Tibial artery (tissue), 4 donors: ENCODE data around the gene PLD5.
"Not testable (repeated sequence)": the region's sequence is repeated elsewhere in the genome, so short reads cannot be mapped to it uniquely, and the experiment has no call there.

Experiments
- DNase-seq, 2 donors: peaks; one replicate each; pipeline ENCODE4 v3.0.0-alpha.2; 2019
- H3K27ac ChIP-seq, 2 donors: fragments of 200-600 bp; sonication (generic) in 1 of 2; 1 replicate in 1 of 2; 2 replicates in 1 of 2; pipeline ENCODE4 v1.5.1; 2018 to 2019; ENCODE audit warnings: mild to moderate bottlenecking in 1 of 2
- H3K27me3 ChIP-seq, 2 donors: fragments of 200-600 bp; sonication (generic) in 1 of 2; one replicate each; pipeline versions ENCODE4 v1.5.1 to v1.6.0; 2016 to 2019
- H3K36me3 ChIP-seq, 3 donors: fragments of 200-600 bp; sonication (generic) in 2 of 3; one replicate each; pipeline ENCODE4 v1.5.1; 2016 to 2019; ENCODE audit warnings: mild to moderate bottlenecking in 2 of 3
- H3K4me1 ChIP-seq, 4 donors: fragments of 200-600 bp; sonication (generic) in 2 of 4; 1 replicate in 3 of 4; 2 replicates in 1 of 4; pipeline ENCODE4 v1.5.1; 2016 to 2019
- H3K4me3 ChIP-seq, 2 donors: fragments of 200-600 bp; sonication (generic) in 1 of 2; 1 replicate in 1 of 2; 2 replicates in 1 of 2; pipeline ENCODE4 v1.5.1; 2018 to 2019; ENCODE audit warnings: mild to moderate bottlenecking in 2 of 2
- H3K9me3 ChIP-seq, 3 donors: fragments of 200-600 bp; sonication (generic) in 1 of 3; one replicate each; pipeline ENCODE4 v1.5.1; 2016 to 2019
- intact Hi-C: fragments of 100-400 bp; cut with DNase I; formaldehyde crosslinking; loops from one replicate; pipeline ENCODE4 v1.15.0; 2023; ENCODE audit warnings: low total_unique reads
- TF ChIP-seq, protein P1 (sequence below), 2 experiments: fragments of 200-600 bp in 1 of 2; fragments of 450-650 bp in 1 of 2; IDR thresholded peaks; one replicate each; pipeline ENCODE4 v1.5.1; 2017 to 2019; ENCODE audit warnings: antibody characterized with exemption in 2 of 2, mild to moderate bottlenecking in 1 of 2, moderate library complexity in 1 of 2

Gene PLD5

DNA sequence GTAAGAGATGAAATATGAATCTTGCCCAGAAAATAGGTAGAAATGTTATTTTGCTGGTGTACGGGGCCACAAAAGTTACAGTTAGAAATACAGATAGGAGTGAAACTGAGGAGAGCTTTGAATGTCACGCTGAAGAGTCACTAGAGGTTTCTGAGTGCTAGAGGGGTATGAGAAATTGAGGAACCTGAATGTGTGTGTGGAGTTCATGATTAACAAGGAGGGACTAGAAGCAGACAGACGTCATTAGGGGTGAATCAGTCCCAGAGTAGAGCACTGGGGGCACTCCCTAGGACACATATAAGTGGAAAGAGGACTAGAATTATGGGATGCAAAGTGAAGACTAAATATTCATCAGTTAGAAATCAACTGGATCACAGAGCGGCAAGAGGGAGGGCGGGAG is 336.7 kb downstream of the PLD5 start:
- no peak overlapping the region for H3K27ac ChIP-seq
- intact Hi-C loops, result no loop called here
- no peaks in the 10 kb centered on the region for H3K27me3 ChIP-seq
- H3K4me3 ChIP-seq, result no peak overlapping the region
- no peaks in the 10 kb centered on the region for H3K4me1 ChIP-seq
- H3K9me3 ChIP-seq, result no peaks in the 10 kb centered on the region
- no peak for DNase-seq
- TF ChIP-seq, protein P1, sequence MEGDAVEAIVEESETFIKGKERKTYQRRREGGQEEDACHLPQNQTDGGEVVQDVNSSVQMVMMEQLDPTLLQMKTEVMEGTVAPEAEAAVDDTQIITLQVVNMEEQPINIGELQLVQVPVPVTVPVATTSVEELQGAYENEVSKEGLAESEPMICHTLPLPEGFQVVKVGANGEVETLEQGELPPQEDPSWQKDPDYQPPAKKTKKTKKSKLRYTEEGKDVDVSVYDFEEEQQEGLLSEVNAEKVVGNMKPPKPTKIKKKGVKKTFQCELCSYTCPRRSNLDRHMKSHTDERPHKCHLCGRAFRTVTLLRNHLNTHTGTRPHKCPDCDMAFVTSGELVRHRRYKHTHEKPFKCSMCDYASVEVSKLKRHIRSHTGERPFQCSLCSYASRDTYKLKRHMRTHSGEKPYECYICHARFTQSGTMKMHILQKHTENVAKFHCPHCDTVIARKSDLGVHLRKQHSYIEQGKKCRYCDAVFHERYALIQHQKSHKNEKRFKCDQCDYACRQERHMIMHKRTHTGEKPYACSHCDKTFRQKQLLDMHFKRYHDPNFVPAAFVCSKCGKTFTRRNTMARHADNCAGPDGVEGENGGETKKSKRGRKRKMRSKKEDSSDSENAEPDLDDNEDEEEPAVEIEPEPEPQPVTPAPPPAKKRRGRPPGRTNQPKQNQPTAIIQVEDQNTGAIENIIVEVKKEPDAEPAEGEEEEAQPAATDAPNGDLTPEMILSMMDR (IDR thresholded peaks at IDR 0.05), result no peak
- H3K36me3 ChIP-seq, result no peaks in the 10 kb centered on the region

DNA sequence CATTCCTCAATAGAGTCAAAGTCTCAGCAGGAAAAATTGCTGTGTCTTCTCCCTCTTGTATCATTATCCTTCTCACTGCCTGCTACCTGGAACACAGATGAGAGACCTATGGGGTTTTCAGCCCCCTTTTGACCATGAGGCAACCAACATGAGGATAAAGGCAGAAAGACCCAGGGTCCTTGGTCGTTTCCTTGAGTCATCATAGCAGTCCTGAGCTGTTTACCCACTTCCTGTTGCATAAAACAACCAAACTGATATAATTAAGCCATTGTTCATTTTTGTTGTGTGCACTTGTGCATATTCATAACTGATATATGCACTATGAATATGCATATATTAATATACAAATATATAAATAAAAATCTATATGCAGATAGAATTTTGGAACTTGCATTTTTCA is 337.3 kb downstream of the PLD5 start:
- Histone ChIP-seq H3K4me1 (no peaks in the 10 kb centered on the region), H3K36me3 (no peaks in the 10 kb centered on the region), H3K27me3 (no peaks in the 10 kb centered on the region), H3K4me3 (no peak overlapping the region), H3K9me3 (no peaks in the 10 kb centered on the region), H3K27ac (no peak overlapping the region)
- TF ChIP-seq, protein P1 (IDR thresholded peaks at IDR 0.05), result no peak
- intact Hi-C loops, result no loop called here
- DNase-seq, result no peak

DNA sequence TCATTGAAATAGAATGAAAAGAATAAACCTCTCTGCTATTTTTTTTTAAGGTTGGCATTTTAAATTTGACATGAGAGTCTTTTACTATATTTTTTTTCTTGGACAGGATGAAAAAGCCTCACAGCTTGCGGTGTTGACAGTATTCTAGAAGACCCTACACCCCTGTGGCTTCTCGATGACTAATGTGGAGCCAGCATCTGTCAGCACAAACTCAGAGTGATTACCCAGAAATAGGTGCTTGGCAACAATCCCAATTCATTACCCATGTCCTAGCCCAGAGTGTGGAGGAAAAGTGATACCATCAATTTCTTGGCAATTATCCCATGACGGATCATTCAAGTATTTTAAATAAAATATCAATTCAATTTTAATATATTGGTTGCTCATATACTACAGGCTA is 338.8 kb downstream of the PLD5 start:
- intact Hi-C loops, result no loop called here
- no peaks in the 10 kb centered on the region for H3K4me1 ChIP-seq
- H3K4me3 ChIP-seq, result no peak overlapping the region
- H3K27ac ChIP-seq, result no peak overlapping the region
- DNase-seq, result no peak
- TF ChIP-seq, protein P1 (IDR thresholded peaks at IDR 0.05), result no peak
- H3K9me3 ChIP-seq, result no peaks in the 10 kb centered on the region
- no peaks in the 10 kb centered on the region for H3K27me3 ChIP-seq
- no peaks in the 10 kb centered on the region for H3K36me3 ChIP-seq

DNA sequence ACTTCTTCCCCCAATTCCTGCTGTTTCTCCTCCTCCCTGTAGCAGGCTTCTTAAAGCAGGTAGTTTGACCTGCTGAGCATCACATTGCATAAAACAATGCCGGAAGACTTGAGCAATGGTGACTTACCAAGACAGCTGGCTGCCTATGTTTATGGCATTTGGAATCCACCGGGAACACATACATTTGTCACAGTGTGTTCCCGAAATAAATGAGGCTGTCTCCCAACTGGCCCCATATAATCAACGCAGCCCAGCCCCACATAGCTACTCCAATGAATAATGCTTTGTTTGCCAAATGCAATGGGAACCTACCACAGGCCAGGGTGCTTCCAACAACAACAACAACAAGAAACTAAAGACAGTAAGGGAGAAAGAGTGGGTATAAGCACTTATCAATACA is 339.5 kb downstream of the PLD5 start:
- DNase-seq, result no peak
- Histone ChIP-seq H3K27ac (no peak overlapping the region), H3K9me3 (no peaks in the 10 kb centered on the region), H3K4me1 (no peaks in the 10 kb centered on the region), H3K27me3 (no peaks in the 10 kb centered on the region), H3K4me3 (no peak overlapping the region), H3K36me3 (no peaks in the 10 kb centered on the region)
- TF ChIP-seq, protein P1 (IDR thresholded peaks at IDR 0.05), result no peak
- intact Hi-C loops, result no loop called here

DNA sequence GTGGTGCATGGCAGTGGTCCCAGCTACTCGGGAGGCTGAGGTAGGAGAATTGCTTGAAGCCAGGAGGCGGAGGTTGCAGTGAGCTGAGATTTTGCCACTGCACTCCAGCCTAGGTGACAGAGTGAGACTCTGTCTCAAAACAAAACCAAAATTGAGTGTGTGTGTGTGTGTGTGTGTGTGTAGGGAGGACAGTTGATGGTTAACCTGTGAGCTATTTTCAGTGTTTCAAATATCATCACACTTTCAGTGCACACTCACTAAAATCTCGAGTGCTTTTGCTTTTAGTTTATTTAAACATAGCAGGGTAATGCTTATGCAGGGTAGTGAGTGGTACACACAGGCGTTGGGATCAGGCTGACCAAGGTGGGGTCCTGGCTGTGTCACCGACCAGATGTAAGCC is 344.7 kb downstream of the PLD5 start:
- H3K36me3 ChIP-seq, H3K4me3 ChIP-seq, DNase-seq, H3K9me3 ChIP-seq, intact Hi-C loops, H3K27me3 ChIP-seq, H3K4me1 ChIP-seq, H3K27ac ChIP-seq: not testable (repeated sequence)

DNA sequence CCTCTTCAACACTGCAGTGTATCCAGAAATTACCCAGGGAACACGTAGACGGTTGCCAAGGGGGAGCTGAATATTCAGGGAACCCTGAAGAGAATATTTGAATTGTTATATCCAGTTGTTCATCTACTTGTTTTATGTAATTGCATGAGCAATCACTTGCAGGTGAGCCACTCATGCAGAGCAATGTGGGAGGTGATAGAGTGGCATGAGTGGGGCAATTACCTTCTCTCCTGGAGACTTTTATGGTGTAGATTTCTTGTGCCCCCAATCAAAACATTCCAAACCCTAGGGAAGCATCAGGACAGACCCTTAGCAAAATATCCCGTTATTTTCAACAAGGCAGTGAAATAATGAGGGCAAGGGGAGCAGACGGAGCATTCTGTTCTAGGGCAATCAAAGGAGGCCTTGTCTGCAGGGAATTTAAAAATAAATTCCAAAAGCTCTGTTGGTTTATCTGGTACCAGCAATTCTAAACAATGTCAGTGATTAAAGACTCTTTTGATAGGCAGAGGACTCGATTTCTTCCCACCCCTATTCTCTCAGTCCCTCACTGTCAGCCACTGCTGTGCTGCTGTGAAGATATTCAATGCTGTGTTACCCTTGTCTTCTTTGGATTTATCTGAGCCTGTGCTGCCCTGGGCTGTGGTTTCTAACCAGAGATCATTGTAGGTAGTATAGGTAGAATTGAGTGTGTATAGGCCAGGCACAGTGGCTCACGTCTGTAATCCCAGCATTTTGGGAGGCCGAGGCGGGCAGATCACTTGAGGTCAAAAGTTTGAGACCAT is 345.4 kb downstream of the PLD5 start:
- intact Hi-C loops, result no loop called here

More for the DNA sequence above, 345.4 kb downstream of the PLD5 start:
- TF ChIP-seq, protein P1 (IDR thresholded peaks at IDR 0.05), result no peak
- H3K36me3 ChIP-seq, result no peaks in the 10 kb centered on the region
- no peak for DNase-seq
- H3K4me1 ChIP-seq, result no peaks in the 10 kb centered on the region
- no peaks in the 10 kb centered on the region for H3K27me3 ChIP-seq
- no peak overlapping the region for H3K4me3 ChIP-seq
- peaks cover 0 to 8% (median 0%) of the 10 kb centered on the region in 3 donors for H3K9me3 ChIP-seq
- no peak overlapping the region for H3K27ac ChIP-seq
